Measurements from ENCODE around the gene GFOD2.
"Not testable (repeated sequence)": the region's sequence is repeated elsewhere in the genome, so short reads cannot be mapped to it uniquely, and the experiment has no call there.

GFOD2 gene

GRCh38 chr16:67701420-67701819 lies 17.7 kb downstream of the GFOD2 start:
- no peak for DNase-seq

GRCh38 chr16:67699265-67699664 lies 19.9 kb downstream of the GFOD2 start:
- DNase-seq, result no peak

- DNase-seq, result no peak
Measured at GRCh38 chr16:67697422-67698185, 21.5 kb downstream of the GFOD2 start.

- no peak for DNase-seq
Measured at GRCh38 chr16:67694611-67695010, 24.5 kb downstream of the GFOD2 start.

GRCh38 chr16:67693517-67694285 lies 25.4 kb downstream of the GFOD2 start:
- not testable (repeated sequence) for DNase-seq

- DNase-seq, result no peak
Measured at GRCh38 chr16:67685388-67686112, 33.6 kb downstream of the GFOD2 start.

- no peak for DNase-seq
Measured at GRCh38 chr16:67683767-67684166, 35.3 kb downstream of the GFOD2 start.

GRCh38 chr16:67679935-67680897 lies 38.9 kb downstream of the GFOD2 start:
- DNase-seq, result no peak

GRCh38 chr16:67678354-67679023 lies 40.6 kb downstream of the GFOD2 start:
- DNase-seq, result no peak

GRCh38 chr16:67677712-67678111 lies 41.4 kb downstream of the GFOD2 start:
- DNase-seq, result no peak

GRCh38 chr16:67676939-67677338 lies 42.2 kb downstream of the GFOD2 start:
- no peak for DNase-seq

GRCh38 chr16:67676516-67676915 lies 42.6 kb downstream of the GFOD2 start:
- no peak for DNase-seq

GRCh38 chr16:67675999-67676398 lies 43.1 kb downstream of the GFOD2 start:
- no peak for DNase-seq

- DNase-seq, result no peak
Measured at GRCh38 chr16:67675579-67675935, 43.6 kb downstream of the GFOD2 start.

GRCh38 chr16:67674851-67675578 lies 44.1 kb downstream of the GFOD2 start:
- DNase-seq, result no peak

GRCh38 chr16:67673712-67674580 lies 45.2 kb downstream of the GFOD2 start:
- no peak for DNase-seq

- peak; percentile 66 for DNase-seq
Measured at GRCh38 chr16:67672739-67673662, 46.1 kb downstream of the GFOD2 start.

- DNase-seq, result no peak
Measured at GRCh38 chr16:67672306-67672705, 46.8 kb downstream of the GFOD2 start.

Data from CD4-positive, alpha-beta T cell treated with Interleukin-17A for 4 hours (primary cell).